Measurements from ENCODE around the gene STOM. TPM values are rescaled to one million over a fixed set of nuclear protein-coding genes. Genes with fewer than 3 reads are reported as not detected.
A peak's percentile ranks its signal among the peaks of the same experiment; 100 is the strongest.

Gene STOM, protein sequence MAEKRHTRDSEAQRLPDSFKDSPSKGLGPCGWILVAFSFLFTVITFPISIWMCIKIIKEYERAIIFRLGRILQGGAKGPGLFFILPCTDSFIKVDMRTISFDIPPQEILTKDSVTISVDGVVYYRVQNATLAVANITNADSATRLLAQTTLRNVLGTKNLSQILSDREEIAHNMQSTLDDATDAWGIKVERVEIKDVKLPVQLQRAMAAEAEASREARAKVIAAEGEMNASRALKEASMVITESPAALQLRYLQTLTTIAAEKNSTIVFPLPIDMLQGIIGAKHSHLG
- total RNA-seq (10 to 100 TPM; 13.9 to 65.1 (median 33.9) TPM), polyA plus RNA-seq (10 to 100 TPM; 25.4 to 30.9 TPM)

DNA sequence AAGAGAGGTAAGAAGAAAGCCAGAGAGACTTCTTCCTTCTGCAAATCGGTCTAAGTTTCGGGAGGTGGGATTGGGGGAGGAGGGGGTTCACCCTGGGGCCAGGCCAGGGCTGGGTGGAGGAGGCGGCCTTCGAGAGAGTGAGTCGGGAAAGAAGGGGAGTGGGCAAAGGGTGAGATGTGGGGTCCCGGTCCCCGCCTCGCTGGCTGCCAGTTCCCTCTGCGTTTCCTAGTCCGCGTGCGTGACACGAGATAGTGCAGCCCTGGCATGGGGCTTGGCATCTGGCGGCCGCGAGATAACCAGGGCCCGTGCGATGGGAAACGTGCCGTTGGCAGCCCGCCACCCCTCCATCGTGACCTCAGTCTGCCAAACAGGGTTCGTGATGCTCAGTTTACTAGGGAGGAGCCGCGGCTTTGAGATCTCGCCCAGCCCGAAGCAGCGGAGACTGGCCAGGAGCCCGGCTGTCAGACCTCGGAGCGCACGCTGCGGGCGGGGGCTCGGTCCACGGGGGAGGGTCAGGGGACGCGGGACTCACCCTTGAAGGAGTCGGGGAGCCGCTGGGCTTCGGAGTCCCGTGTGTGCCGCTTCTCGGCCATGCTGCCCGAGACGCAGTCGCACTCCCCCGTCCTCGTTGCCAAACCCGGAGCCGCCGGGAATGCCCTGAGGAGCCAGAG lies at the start of gene STOM:
Gene STOM (minus strand): TSS at position 656 of the 671 bp plus-strand sequence. CDS start 63 bp downstream, at position 593.
- peak; percentile 70 to 93 (median 82) for DNase-seq
- Histone ChIP-seq H3K9me3 (no peaks in the 10 kb centered on the region), H3K4me3 (peak within 1 kb of the TSS; percentile 25 to 61 (median 45)), H3K27ac (peak within 1 kb of the TSS; percentile 43 to 79 (median 60)), H3K36me3 (no peaks in the 10 kb centered on the region), H3K27me3 (no peaks in the 10 kb centered on the region), H3K4me1 (peaks cover 16 to 27% (median 19%) of the 10 kb centered on the region in 3 donors)
- intact Hi-C loops (cut with DNase I) = no loop called here
- ATAC-seq = peak; percentile 62 to 74 (median 66)
- 2 to 3% methylated on average over 52 of the region's 52 CpGs for WGBS, 2 donors
- no peak for FAIRE-seq
- TF ChIP-seq, protein P1, sequence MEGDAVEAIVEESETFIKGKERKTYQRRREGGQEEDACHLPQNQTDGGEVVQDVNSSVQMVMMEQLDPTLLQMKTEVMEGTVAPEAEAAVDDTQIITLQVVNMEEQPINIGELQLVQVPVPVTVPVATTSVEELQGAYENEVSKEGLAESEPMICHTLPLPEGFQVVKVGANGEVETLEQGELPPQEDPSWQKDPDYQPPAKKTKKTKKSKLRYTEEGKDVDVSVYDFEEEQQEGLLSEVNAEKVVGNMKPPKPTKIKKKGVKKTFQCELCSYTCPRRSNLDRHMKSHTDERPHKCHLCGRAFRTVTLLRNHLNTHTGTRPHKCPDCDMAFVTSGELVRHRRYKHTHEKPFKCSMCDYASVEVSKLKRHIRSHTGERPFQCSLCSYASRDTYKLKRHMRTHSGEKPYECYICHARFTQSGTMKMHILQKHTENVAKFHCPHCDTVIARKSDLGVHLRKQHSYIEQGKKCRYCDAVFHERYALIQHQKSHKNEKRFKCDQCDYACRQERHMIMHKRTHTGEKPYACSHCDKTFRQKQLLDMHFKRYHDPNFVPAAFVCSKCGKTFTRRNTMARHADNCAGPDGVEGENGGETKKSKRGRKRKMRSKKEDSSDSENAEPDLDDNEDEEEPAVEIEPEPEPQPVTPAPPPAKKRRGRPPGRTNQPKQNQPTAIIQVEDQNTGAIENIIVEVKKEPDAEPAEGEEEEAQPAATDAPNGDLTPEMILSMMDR (IDR thresholded peaks at IDR 0.05) = no peak

DNA sequence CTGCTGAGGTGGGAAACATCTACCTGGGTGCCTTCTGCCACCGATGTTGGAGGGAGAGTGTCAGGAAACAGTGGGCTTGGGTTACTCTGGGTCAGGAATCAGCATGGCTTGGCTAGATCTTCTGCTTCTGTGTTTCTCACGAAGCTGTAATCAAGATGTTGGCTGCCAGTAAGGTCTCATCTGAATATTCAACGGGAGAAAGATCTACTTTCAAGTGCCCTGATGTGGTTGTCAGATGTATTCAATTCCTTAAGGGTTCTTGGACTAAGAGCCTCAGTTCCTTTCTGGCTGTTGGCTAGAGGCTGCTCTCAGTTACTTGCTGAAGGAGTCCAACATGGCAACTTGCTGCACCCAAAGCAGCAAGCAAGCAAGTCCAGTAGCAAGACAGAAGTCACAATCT lies 41.9 kb upstream of the STOM start:
- Histone ChIP-seq H3K36me3 (no peaks in the 10 kb centered on the region), H3K9me3 (no peaks in the 10 kb centered on the region), H3K27me3 (no peaks in the 10 kb centered on the region), H3K4me3 (no peak overlapping the region), H3K27ac (no peak overlapping the region), H3K4me1 (no peaks in the 10 kb centered on the region)
- FAIRE-seq (no peak), DNase-seq (no peak), ATAC-seq (no peak)
- TF ChIP-seq, protein P1 (IDR thresholded peaks at IDR 0.05) = no peak
- intact Hi-C loops (cut with DNase I) = no loop called here
- 62% methylated on average over 3 of the region's 3 CpGs for WGBS, 2 donors

DNA sequence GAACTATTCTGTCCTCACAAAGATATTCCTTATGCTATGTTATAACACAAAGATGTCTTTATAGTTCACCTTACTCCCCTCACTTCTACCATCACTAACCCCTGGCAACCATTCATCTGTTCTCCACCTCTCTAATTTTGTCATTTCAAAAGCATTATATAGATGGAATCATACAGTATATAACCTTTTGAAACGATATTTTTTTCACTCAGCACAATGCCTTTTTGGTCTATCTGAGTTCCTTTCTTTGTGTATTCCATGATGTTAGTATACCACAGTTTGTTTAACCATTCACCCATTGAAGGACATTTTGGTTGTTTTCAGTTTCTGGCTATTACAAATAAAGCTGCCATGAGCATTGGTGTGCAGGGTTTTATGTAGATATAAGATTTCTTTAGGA lies 35.8 kb upstream of the STOM start:
- H3K4me1 ChIP-seq = no peaks in the 10 kb centered on the region
- TF ChIP-seq, protein P1 (IDR thresholded peaks at IDR 0.05) = no peak
- ATAC-seq (no peak), DNase-seq (no peak), FAIRE-seq (no peak)
- H3K36me3 ChIP-seq = no peaks in the 10 kb centered on the region
- no peak overlapping the region for H3K4me3 ChIP-seq
- no peaks in the 10 kb centered on the region for H3K27me3 ChIP-seq
- intact Hi-C loops (cut with DNase I) = no loop called here
- WGBS, 2 donors = 58 to 79% methylated on average over 1 of the region's 1 CpG
- H3K9me3 ChIP-seq = no peaks in the 10 kb centered on the region
- no peak overlapping the region for H3K27ac ChIP-seq

DNA sequence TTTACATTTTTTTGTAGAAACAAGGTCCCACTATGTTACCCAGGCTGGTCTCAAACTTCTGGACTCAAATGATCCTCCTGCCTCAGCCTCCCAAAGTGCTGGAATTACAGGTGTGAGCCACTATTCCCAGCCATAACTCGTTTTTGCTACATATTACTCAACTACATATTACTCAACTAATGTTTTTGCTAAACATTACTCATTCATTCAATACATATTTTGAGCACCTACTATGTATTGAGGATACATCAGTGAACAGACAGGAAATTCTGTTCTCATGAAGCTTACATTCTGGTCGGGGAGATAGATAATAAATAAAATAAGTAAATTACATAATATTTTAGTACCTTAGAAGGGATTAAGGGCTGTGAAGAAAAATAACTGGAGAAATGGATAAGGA lies 34.9 kb upstream of the STOM start:
- H3K4me3 ChIP-seq = no peak overlapping the region
- H3K36me3 ChIP-seq = no peaks in the 10 kb centered on the region
- no peaks in the 10 kb centered on the region for H3K9me3 ChIP-seq
- no peak for DNase-seq
- no peak for FAIRE-seq
- H3K27me3 ChIP-seq = no peaks in the 10 kb centered on the region
- TF ChIP-seq, protein P1 (IDR thresholded peaks at IDR 0.05) = no peak
- H3K27ac ChIP-seq = no peak overlapping the region
- H3K4me1 ChIP-seq = no peaks in the 10 kb centered on the region
- WGBS, 2 donors = 54 to 62% methylated on average over 2 of the region's 2 CpGs
- ATAC-seq = no peak
- intact Hi-C loops (cut with DNase I) = loop anchor here in 1 of 3 donors (5.0 kb wide), 1 partner anchor 88 kb away; no protein-coding TSS in a partner anchor
